Activated T-cell treated with anti-CD3 and anti-CD28 coated beads, Interleukin-2, amount 50 U/mL, for 24 hours (primary cell): Measurements from ENCODE around the gene CALM1.

Experiments
- DNase-seq: peaks from one replicate; pipeline ENCODE4 v3.0.0-alpha.2; 2020
- H3K27ac Mint-ChIP-seq: 2 replicates; pipeline ENCODE4 v1.8.0; 2020; ENCODE audit warnings: mild to moderate bottlenecking, mixed read lengths
- H3K27me3 Mint-ChIP-seq: 2 replicates; pipeline ENCODE4 v1.8.0; 2020; ENCODE audit warnings: mixed read lengths
- H3K36me3 Mint-ChIP-seq: 2 replicates; pipeline ENCODE4 v1.8.0; 2020; ENCODE audit warnings: low read depth, mixed read lengths
- H3K4me1 Mint-ChIP-seq: 2 replicates; pipeline ENCODE4 v1.8.0; 2020; ENCODE audit warnings: low read depth, mixed read lengths
- H3K4me3 Mint-ChIP-seq: 2 replicates; pipeline ENCODE4 v1.8.0; 2020; ENCODE audit warnings: mild to moderate bottlenecking, moderate library complexity, mixed read lengths
- H3K9me3 Mint-ChIP-seq: 2 replicates; pipeline ENCODE4 v1.8.0; 2020; ENCODE audit warnings: mixed read lengths

Gene CALM1

DNA sequence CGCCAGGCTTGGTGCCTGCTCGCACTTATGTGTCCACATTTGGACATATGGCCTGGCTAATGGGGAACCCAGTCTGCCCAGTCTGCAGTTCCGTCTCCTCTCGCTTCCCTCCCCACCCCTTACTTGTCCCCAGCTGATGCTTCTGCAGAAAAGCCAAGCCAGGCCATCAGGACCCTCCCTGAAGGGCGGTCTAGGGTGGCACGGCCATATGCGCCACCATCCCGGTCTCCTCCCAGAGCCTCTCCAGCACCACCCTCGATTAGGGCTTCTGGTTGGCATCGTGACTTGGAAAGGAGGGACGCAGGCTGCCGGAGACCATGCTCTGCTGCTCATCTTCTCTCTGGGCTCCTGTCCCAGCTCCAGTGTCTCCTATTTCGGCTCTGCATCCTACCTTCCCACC lies 54.6 kb downstream of the CALM1 start:
- no peak overlapping the region for H3K4me3 Mint-ChIP-seq

DNA sequence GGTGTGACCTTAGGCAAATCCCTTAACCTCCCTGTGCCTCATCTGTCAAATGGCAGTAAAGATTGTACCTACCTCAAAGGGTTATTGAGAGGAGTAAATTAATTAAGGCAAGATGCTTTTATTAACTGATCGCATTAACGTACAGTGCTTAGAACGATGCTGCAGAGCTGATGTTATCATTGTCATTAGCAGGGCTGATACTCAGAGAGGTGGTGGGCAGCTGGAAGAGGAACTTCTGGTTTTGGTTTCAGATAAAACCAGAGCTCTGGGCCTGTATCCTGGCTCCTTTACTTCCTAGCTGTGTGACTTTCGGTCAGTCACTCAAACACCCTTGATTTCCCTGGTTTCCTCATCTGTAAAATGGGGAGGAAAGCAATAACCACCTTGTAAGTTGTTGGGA lies 55.1 kb downstream of the CALM1 start:
- no peak overlapping the region for H3K27ac Mint-ChIP-seq
- H3K27me3 Mint-ChIP-seq: no peaks in the 10 kb centered on the region
- H3K4me1 Mint-ChIP-seq: peaks cover 4% of the 10 kb centered on the region
- no peak overlapping the region for H3K4me3 Mint-ChIP-seq
- no peaks in the 10 kb centered on the region for H3K9me3 Mint-ChIP-seq
- no peaks in the 10 kb centered on the region for H3K36me3 Mint-ChIP-seq
- no peak for DNase-seq

More for the DNA sequence above, 54.6 kb downstream of the CALM1 start:
- Mint-ChIP-seq H3K36me3 (no peaks in the 10 kb centered on the region), H3K4me1 (peaks cover 4% of the 10 kb centered on the region), H3K27me3 (no peaks in the 10 kb centered on the region), H3K27ac (no peak overlapping the region), H3K9me3 (no peaks in the 10 kb centered on the region)
- DNase-seq: no peak

DNA sequence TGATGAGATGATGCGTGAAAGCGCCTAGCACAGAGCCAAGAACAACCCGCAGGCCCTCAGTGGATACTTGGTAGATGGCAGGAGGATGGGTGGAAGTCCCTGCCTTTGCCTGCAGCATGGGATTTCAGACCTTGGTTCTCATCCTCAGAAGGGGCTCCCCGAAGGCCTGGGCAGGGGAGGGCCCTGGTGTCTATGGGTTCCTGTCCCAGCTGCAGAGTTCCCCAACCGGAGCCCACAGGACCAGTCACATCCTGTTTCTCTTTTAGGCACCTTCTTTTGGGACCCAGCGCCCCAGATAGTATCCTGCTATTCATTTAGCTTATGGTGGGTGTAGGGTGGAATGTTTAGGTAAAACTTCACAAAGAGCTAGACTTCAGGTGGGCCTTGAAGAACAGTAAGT lies 55.5 kb downstream of the CALM1 start:
- peaks cover 4% of the 10 kb centered on the region for H3K4me1 Mint-ChIP-seq
- H3K9me3 Mint-ChIP-seq: no peaks in the 10 kb centered on the region
- H3K27me3 Mint-ChIP-seq: no peaks in the 10 kb centered on the region
- no peak overlapping the region for H3K27ac Mint-ChIP-seq
- H3K4me3 Mint-ChIP-seq: no peak overlapping the region
- DNase-seq: no peak
- H3K36me3 Mint-ChIP-seq: no peaks in the 10 kb centered on the region

DNA sequence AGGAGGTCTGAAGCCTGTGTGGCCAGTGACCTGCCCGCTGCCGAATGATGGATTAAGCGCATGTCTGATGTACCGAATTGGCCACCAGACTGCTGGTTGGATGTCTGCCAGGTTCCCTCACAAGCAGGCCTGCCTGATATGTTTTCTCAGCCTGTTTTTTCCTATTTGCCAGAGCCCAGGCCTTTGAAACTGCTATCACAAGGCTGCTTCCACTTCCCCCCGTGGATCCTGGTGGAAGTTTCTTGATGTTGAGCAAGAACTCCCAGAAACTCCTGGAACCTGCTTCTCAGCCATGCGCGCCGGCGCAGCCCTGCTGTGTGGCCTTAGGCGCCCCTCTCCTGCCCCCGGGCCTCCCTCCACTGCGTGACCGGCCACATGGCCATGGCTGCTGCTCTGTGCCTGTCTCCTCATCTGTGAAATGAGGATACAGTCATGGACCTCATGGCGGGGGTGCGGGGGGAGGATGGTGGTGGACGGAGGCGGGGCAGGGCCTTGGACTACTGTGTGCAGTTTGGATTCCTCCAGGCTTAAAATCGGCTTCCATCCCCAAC lies 56.6 kb downstream of the CALM1 start:
- no peaks in the 10 kb centered on the region for H3K27me3 Mint-ChIP-seq
- no peaks in the 10 kb centered on the region for H3K36me3 Mint-ChIP-seq
- H3K4me1 Mint-ChIP-seq: peaks cover 4% of the 10 kb centered on the region
- DNase-seq: no peak
- H3K27ac Mint-ChIP-seq: no peak overlapping the region
- no peak overlapping the region for H3K4me3 Mint-ChIP-seq
- H3K9me3 Mint-ChIP-seq: no peaks in the 10 kb centered on the region

DNA sequence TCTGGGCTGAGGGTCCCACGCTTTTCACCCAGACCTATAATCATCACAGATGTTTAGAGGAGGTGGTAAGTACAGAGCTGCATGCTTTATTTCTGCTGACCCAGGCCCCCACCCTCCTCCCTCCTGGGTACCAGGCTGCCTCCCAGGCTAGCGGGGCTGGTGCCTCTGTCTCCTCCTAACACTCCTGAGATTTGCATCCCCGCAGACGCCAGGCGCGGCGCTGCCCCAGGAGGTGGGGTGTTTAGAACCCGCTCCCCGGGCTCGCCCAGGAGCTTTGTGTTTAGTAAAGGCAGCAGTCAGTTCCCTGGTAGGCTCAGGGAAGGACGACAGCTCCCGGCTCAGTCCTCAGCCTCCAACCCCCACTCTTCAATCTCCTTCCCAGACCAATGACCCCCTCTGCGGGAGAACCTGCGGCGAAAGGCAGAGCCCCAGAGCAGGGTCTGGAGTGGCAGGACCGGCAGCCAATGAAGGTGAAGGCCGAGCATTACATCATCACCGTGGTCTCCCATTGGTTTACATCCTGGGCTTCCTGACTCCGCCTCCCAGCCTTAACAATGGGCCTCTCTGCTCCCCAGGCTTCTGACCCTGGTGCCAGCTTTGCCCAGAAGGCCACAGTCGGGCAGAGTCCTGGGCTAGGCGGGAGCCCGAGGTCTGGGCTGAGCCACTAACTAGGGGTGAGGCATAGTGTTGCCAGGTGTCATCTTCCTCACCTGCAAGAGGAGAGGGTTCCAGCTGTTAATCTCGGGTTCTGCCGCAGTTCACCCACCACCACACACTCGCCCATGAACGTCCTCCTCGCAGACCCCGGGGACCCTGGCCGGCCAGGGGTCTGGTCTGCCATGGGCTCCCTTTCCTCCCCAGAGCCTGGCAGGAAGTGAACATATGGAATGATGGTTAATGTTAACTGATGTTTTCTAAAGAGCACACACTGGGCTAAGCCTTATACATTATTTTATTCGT lies 57.5 kb downstream of the CALM1 start:
- no peak for DNase-seq
- no peak overlapping the region for H3K4me3 Mint-ChIP-seq
- no peak overlapping the region for H3K27ac Mint-ChIP-seq
- H3K27me3 Mint-ChIP-seq: no peaks in the 10 kb centered on the region
- peaks cover 4% of the 10 kb centered on the region for H3K4me1 Mint-ChIP-seq
- H3K9me3 Mint-ChIP-seq: no peaks in the 10 kb centered on the region
- H3K36me3 Mint-ChIP-seq: no peaks in the 10 kb centered on the region

GRCh38 chr14:90455100-90455571 lies 58.3 kb downstream of the CALM1 start:
- H3K4me3 Mint-ChIP-seq: no peak overlapping the region
- H3K9me3 Mint-ChIP-seq: no peaks in the 10 kb centered on the region
- no peak overlapping the region for H3K27ac Mint-ChIP-seq
- DNase-seq: no peak
- no peaks in the 10 kb centered on the region for H3K27me3 Mint-ChIP-seq
- H3K36me3 Mint-ChIP-seq: no peaks in the 10 kb centered on the region
- peaks cover 4% of the 10 kb centered on the region for H3K4me1 Mint-ChIP-seq

- Mint-ChIP-seq H3K9me3 (no peaks in the 10 kb centered on the region), H3K27me3 (no peaks in the 10 kb centered on the region), H3K27ac (no peak overlapping the region), H3K4me1 (peaks cover 4% of the 10 kb centered on the region), H3K4me3 (no peak overlapping the region), H3K36me3 (no peaks in the 10 kb centered on the region)
- no peak for DNase-seq
Observed at GRCh38 chr14:90456551-90456950, 59.7 kb downstream of the CALM1 start.

DNA sequence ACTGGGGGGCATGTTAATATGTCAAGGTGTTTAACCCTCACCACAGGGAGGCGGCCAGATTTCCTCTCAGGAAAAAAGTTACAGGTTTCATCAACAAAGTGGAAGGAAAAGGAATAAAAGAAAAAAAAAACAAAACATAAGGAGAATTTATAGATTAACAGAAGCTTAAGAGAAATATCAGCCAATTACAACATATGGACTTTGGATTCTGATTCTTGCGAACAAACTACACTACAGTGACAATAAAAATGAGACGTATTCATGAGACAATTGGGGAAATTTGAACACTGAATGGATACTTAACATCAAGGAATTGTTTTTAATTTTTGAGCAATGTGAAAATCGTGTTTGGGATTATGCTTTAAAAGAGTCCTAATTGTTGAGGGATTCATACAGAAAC lies 60.4 kb downstream of the CALM1 start:
- no peak overlapping the region for H3K27ac Mint-ChIP-seq
- no peak for DNase-seq
- no peaks in the 10 kb centered on the region for H3K27me3 Mint-ChIP-seq
- H3K4me1 Mint-ChIP-seq: peaks cover 4% of the 10 kb centered on the region
- H3K36me3 Mint-ChIP-seq: no peaks in the 10 kb centered on the region
- no peaks in the 10 kb centered on the region for H3K9me3 Mint-ChIP-seq
- H3K4me3 Mint-ChIP-seq: no peak overlapping the region
